ENCODE measurements around the gene RUNX1.

Gene RUNX1

DNA sequence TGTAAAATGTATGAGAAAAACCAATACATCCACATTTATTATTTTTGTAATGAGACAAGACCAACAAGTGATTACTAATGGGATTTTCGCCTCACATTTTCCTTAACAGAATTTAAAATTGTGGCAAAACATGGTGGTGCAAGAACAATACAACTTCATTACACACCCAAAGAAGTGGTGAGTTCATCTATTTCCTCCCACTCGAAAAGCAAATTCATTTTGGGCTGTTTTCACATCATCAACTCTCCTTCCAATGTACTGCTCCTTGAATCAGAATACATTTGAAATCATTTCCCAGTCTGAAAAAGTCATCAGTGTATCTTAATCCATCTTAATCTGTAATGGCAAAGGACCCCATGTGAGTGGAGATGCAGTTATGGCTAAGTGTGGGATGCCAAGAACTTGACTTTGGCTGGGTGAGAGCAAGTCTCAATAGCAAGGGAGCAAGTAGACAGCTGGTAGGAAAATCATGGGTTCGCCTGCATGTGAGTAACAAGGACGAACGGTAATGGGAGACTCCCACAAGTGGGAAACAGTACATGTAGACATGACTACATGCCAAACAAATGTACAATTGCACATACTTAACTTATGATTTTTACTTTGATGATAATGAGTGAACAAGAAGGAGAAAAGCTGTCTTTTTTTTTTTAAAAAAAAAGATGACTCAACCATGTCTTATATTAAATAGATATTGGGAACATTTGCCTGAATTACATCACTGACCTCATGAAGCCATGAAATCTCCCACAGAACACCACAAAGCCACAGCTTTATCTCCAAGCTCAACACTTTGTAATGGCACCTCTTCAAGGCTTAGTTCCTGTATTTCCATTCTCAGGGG, 46.0 kb downstream of the RUNX1 start:
- no peaks in the 10 kb centered on the region for H3K27me3 ChIP-seq

DNA sequence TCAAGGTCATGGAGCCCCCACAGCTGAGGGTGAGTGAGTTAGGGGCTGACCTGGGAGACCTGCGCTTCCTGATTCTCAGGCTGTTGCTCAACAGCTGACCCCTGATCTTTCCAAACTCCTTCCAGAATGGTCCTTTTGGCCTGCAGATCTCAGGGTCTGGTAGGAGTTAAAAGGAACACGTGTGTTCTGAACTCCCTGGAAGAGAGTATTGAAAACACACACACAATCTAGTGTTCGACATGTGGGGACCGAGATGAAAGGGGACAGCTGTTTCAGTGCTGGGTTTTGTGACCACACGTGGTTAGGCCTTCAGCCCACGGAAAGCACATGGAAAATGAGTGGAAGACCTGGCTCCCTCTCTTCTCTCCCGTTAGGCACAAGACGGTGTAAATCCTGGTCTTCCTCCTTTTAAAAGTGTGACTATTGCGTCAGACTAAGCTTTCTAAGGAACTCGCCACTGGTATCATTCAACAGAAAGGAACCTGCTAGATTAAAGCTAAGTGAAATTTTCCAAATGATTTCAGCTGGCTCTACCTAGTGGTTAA, 49.6 kb downstream of the RUNX1 start:
- DNase-seq, result no peak
- no peaks in the 10 kb centered on the region for H3K27me3 ChIP-seq
- no peaks in the 10 kb centered on the region for H3K4me1 ChIP-seq
- H3K9me3 ChIP-seq, result no peaks in the 10 kb centered on the region
- H3K4me3 ChIP-seq (ENCODE audit: low read depth, low read length), result no peak overlapping the region
- no peaks in the 10 kb centered on the region for H3K36me3 ChIP-seq
- TF ChIP-seq, protein P1, sequence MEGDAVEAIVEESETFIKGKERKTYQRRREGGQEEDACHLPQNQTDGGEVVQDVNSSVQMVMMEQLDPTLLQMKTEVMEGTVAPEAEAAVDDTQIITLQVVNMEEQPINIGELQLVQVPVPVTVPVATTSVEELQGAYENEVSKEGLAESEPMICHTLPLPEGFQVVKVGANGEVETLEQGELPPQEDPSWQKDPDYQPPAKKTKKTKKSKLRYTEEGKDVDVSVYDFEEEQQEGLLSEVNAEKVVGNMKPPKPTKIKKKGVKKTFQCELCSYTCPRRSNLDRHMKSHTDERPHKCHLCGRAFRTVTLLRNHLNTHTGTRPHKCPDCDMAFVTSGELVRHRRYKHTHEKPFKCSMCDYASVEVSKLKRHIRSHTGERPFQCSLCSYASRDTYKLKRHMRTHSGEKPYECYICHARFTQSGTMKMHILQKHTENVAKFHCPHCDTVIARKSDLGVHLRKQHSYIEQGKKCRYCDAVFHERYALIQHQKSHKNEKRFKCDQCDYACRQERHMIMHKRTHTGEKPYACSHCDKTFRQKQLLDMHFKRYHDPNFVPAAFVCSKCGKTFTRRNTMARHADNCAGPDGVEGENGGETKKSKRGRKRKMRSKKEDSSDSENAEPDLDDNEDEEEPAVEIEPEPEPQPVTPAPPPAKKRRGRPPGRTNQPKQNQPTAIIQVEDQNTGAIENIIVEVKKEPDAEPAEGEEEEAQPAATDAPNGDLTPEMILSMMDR (IDR thresholded peaks at IDR 0.05; ENCODE audit: low read depth, low read length), result no peak

More for the DNA sequence above, 46.0 kb downstream of the RUNX1 start:
- H3K4me1 ChIP-seq, result no peaks in the 10 kb centered on the region
- no peak for DNase-seq
- H3K9me3 ChIP-seq, result no peaks in the 10 kb centered on the region
- H3K4me3 ChIP-seq (ENCODE audit: low read depth, low read length), result no peak overlapping the region
- no peaks in the 10 kb centered on the region for H3K36me3 ChIP-seq
- TF ChIP-seq, protein P1 (IDR thresholded peaks at IDR 0.05; ENCODE audit: low read depth, low read length), result no peak

- H3K4me1 ChIP-seq, result no peaks in the 10 kb centered on the region
- no peak overlapping the region for H3K4me3 ChIP-seq (ENCODE audit: low read depth, low read length)
- no peaks in the 10 kb centered on the region for H3K9me3 ChIP-seq
- DNase-seq, result no peak
- H3K36me3 ChIP-seq, result no peaks in the 10 kb centered on the region
- no peaks in the 10 kb centered on the region for H3K27me3 ChIP-seq
- TF ChIP-seq, protein P1 (IDR thresholded peaks at IDR 0.05; ENCODE audit: low read depth, low read length), result no peak
These were observed 50.9 kb downstream of the RUNX1 start for GRCh38 chr21:34998176-34998575.

GRCh38 chr21:34997294-34997693, 51.8 kb downstream of the RUNX1 start:
- TF ChIP-seq, protein P1 (IDR thresholded peaks at IDR 0.05; ENCODE audit: low read depth, low read length), result no peak
- Histone ChIP-seq H3K9me3 (no peaks in the 10 kb centered on the region), H3K4me3 (ENCODE audit: low read depth, low read length) (no peak overlapping the region), H3K4me1 (no peaks in the 10 kb centered on the region), H3K27me3 (no peaks in the 10 kb centered on the region), H3K36me3 (no peaks in the 10 kb centered on the region)
- no peak for DNase-seq

DNA sequence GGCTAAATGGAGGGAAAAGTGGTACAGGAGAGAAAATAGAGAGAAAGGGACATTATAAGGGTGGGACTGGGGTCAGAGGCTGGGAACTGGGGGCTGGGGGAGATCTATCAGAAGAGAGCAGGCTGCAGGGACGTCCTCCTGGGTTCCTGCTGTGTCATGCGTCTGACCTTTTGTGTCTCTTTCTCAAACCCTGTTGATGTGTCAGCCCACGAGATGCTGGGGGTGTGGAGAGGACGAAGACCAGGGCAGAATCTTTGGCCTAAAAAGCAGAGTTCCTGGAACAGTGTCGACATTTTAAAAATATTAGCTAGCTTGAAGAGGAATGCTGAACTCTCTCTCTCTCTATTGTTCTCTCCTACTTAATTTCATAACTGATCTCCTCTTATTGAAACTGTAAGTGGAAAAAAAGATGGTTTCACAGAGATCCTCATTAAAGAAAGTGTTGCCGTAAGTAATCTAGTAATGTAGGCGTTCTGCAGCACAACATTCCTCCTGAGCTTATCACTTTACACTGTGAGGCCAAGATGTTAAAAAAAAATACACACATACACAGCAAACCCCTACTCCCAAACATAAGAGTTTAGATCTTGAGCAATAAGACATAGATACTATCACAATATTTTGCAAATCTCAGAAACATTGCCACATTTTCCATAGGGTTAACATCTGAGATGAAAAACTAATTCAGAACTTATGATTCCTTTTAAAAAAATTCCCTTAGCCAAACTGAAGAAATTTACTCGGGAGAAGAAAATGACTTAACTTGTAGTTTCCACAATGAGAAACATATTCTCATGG, 52.6 kb downstream of the RUNX1 start:
- no peak for DNase-seq
- H3K27me3 ChIP-seq, result no peaks in the 10 kb centered on the region
- H3K4me1 ChIP-seq, result no peaks in the 10 kb centered on the region
- H3K9me3 ChIP-seq, result no peaks in the 10 kb centered on the region
- TF ChIP-seq, protein P1 (IDR thresholded peaks at IDR 0.05; ENCODE audit: low read depth, low read length), result no peak
- H3K4me3 ChIP-seq (ENCODE audit: low read depth, low read length), result no peak overlapping the region
- H3K36me3 ChIP-seq, result no peaks in the 10 kb centered on the region
